ENCODE results near the gene TCEA2. TPM values are rescaled to one million over a fixed set of nuclear protein-coding genes. Genes with fewer than 3 reads are reported as not detected.

Gene TCEA2
- total and polyA plus RNA-seq, 2 of the 13 experiments (the other 11 are each of a cell fraction or from before 2014, with no cell fraction given) = 28.1 to 33.7 TPM

- Histone ChIP-seq H3K79me2 (ENCODE audit: insufficient read depth, low read length) (no peaks in the 10 kb centered on the region), H2AFZ (ENCODE audit: low read length) (no peak overlapping the region), H4K20me1 (ENCODE audit: insufficient read depth, low read length) (no peaks in the 10 kb centered on the region), H3K9ac (ENCODE audit: insufficient read depth, low read depth, low read length) (no peak overlapping the region), H3K27ac (ENCODE audit: extremely low read length, insufficient read depth, low read length) (no peak overlapping the region), H3K4me2 (ENCODE audit: low read depth, low read length) (peak overlapping the region; percentile 38), H3K36me3 (replicated peaks in 1 of 2; ENCODE audit: control insufficient read depth in 1 of 2, insufficient read depth in 2 of 2, low read length in 2 of 2) (no peaks in the 10 kb centered on the region), H3K4me3 (replicated peaks in 1 of 3; ENCODE audit: insufficient read depth in 1 of 3, low read depth in 2 of 3, low read length in 3 of 3) (0 out of 6 replicates have a peak overlapping the region, but pooled peaks of 1 of the 3 experiments have one; percentile 8), H3K9me3 (ENCODE audit: low read length) (no peaks in the 10 kb centered on the region), H3K4me1 (ENCODE audit: insufficient read depth, low read length) (peaks cover 11% of the 10 kb centered on the region), H3K27me3 (ENCODE audit: control insufficient read depth in 1 of 2, insufficient read depth in 2 of 2, low read length in 2 of 2) (peaks cover 7 to 34% of the 10 kb centered on the region in 2 experiments)
- in situ Hi-C loops (cut with HindIII; ENCODE audit: extremely low pct_ligation_motif_present, low pct_unique_long_range_greater_than_20kb) = loop anchor here (5.0 kb wide), 1 partner anchor 38 kb away; the partner anchor contains the start of genes LKAAEAR1 and OPRL1
- no TSS peak for BruUV-seq (replicated peaks)
- CTCF ChIA-PET (ENCODE audit: low intra/inter-chr PET ratio, low total read pairs) = interaction anchor here (1.5 to 2.5 kb wide), 4 partner anchors 18 to 139 kb away, joined by 7 to 21 read pairs (median 12); partner anchors contain the start of genes LKAAEAR1 and PRPF6
- intact Hi-C loops (cut with micrococcal nuclease; ENCODE audit: unreplicated experiment) = loop anchor here (1.0 to 2.0 kb wide), 3 partner anchors 17 to 139 kb away; partner anchors contain the start of gene PRPF6
- DNase-seq (ENCODE audit: low spot score) (no peak), FAIRE-seq (no peak), ATAC-seq (peak; percentile 37)
- 32% methylated on average over 10 of the region's 14 CpGs for WGBS (ENCODE audit: low lambda C conversion rate)
- POLR2A ChIA-PET = interaction anchor here (1.0 to 1.3 kb wide), 4 partner anchors 11 to 163 kb away, joined by 3 to 8 read pairs (median 4); partner anchors contain the start of gene C20orf204
- TF ChIP-seq ZNF224 (CRISPR knock-in tag; IDR thresholded peaks at IDR 0.05) (no peak), ZNF142 (CRISPR knock-in tag; IDR thresholded peaks at IDR 0.05) (no peak), ZNF672 (CRISPR knock-in tag; IDR thresholded peaks at IDR 0.05) (no peak), IKZF5 (CRISPR knock-in tag; IDR thresholded peaks at IDR 0.05) (no peak), ZBTB10 (CRISPR knock-in tag; IDR thresholded peaks at IDR 0.05; ENCODE audit: borderline replicate concordance) (no peak), ZNF136 (CRISPR knock-in tag; IDR thresholded peaks at IDR 0.05; ENCODE audit: low read depth) (no peak), ZBTB7B (CRISPR knock-in tag; IDR thresholded peaks at IDR 0.05) (no peak), GPBP1L1 (CRISPR knock-in tag; IDR thresholded peaks at IDR 0.05) (no peak), ZNF292 (CRISPR knock-in tag; IDR thresholded peaks at IDR 0.05; ENCODE audit: borderline replicate concordance, low read depth) (0 out of 2 replicates have a peak, but pooled peaks have one; percentile 15)
Observed at GRCh38 chr20:64119681-64120341, 56.8 kb downstream of the TCEA2 start.
